ENCODE measurements around the gene TMPRSS7.
"Not testable (repeated sequence)": the region's sequence is repeated elsewhere in the genome, so short reads cannot be mapped to it uniquely, and the experiment has no call there.

TMPRSS7 gene

GRCh38 chr3:112012205-112012992, 22.1 kb upstream of the TMPRSS7 start:
- DNase-seq (ENCODE audit: low spot score): no peak

DNA sequence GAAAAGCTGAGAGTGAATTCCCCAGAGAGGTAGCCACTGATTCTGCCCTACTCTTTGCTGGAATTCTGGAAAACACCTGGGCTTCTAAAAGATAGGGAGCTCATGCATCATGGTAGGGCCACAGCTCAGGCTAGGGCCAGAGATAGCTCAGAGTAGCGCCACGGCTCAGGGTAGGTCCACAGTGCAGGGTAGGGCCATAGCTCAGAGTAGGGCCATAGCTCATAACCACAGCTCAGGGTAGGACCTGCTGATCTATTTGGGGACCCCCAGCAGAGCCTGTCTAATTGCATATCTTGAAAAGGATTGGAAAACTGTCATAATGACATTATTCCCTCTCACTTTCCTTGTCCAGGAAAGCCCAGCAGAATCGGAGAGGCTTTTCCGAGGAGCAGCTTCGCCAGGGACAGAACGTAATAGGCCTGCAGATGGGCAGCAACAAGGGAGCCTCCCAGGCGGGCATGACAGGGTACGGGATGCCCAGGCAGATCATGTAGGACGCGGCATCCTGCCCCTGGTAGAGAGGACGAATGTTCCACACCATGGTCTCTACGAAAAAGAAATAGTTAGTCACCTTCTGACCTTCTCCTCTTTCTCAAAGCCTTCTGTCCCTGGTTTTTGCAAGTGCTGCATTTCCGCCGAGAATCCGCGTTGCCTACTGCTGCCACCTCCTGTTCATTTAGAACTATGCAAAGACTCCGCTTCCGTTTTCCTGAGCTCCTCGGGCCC, 21.3 kb upstream of the TMPRSS7 start:
- no peak for DNase-seq (ENCODE audit: low spot score)

DNA sequence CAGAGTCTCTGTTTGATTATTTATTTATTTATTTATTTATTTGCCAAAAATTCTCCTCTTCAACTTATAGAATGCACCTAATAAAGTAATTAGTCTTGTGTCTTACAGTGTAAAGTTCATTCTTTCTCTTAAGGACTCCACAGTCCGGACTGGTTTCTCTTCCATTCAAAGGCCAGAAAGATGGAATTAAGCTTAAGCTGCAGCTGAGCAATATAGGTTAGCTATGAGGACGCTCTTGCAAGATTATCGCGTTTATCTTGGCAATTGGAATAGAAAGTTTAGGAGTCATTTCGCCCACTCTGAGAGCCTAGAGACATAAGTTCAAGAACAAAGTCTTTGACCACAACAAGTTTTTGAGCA, 20.8 kb upstream of the TMPRSS7 start:
- no peak for DNase-seq (ENCODE audit: low spot score)

GRCh38 chr3:112017091-112017490, 17.4 kb upstream of the TMPRSS7 start:
- DNase-seq (ENCODE audit: low spot score): no peak

DNA sequence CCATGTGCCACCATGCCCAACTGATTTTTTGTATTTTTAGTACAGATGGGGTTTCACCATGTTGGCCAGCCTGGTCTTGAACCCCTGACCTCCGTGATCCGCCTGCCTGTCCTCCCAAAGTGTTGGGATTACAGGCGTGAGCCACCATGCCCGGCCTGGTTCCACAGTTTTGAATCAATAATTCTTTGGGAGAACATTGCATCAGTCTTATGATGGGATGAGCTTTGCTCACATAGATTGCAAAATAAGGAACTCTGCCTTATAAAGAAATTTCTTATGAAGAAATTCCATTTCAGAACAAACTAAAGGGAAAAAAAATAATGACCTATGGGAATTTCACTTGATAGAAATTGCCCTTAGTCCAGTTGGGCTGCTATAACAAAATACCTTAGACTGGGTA, 15.8 kb upstream of the TMPRSS7 start:
- DNase-seq (ENCODE audit: low spot score): no peak

GRCh38 chr3:112019716-112020115, 14.8 kb upstream of the TMPRSS7 start:
- DNase-seq (ENCODE audit: low spot score): no peak

DNA sequence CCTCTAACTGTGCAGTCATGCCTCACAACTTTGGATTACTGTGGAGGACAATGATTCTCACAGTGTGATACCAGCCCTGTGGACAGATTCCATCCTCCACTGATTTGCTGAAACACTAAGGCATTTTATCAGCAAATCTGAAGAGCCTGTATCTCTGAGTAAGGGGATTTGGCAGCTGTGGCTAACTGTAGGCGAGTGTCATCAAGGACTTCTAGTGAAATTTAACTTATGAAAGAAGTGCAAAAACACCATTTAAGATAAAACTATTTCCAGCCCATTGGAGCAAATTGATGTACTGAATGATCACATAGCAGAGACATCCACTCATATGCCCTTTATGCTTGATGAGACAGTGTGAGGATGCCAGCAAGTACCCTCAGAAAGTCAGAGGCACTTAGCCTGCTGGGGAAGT, 13.9 kb upstream of the TMPRSS7 start:
- no peak for DNase-seq (ENCODE audit: low spot score)

DNA sequence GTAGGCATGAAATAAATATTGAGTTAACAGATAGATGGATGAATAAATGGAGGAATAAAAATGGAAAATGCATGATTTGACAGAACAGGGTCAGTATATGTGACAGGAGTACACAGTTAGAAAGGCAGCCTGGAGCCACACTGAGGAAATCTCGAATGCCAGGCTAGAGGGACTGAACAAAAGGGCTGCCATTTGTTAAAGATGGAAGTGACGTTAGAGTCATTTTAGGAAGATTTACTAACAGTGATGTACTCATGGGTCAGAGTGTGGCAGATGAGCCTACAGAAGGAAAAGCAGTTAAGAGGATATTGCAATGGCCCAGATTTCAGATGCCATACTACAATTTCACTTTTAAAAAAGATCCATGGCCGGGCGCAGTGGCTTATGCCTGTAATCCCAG, 7.4 kb upstream of the TMPRSS7 start:
- DNase-seq (ENCODE audit: low spot score): no peak

- no peak for DNase-seq (ENCODE audit: low spot score)
Observed at GRCh38 chr3:112027826-112028225, 6.7 kb upstream of the TMPRSS7 start.

DNA sequence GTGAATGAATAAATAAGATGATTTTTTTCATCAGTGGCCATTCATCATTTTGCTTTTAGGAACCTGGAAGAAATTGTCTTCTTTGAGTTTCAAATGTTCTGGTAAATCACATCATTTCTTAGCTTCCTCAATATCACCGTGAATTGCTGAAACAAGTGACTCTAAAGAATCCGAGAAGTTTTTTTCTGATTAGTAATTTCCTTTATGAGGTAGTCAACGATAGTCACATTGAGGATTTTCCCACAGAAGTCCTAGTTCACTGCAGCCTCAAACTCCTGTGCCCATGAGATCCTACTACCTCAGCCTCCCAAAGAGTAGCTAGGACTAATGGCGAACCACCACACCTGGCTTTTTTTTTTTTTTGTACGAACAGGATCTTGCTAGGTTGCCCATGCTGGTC, 3.6 kb upstream of the TMPRSS7 start:
- DNase-seq (ENCODE audit: low spot score): no peak

GRCh38 chr3:112032098-112032731, 2.3 kb upstream of the TMPRSS7 start:
- no peak for DNase-seq (ENCODE audit: low spot score)

- no peak for DNase-seq (ENCODE audit: low spot score)
Observed at GRCh38 chr3:112035241-112035640, 705 bp downstream of the TMPRSS7 start.

- DNase-seq (ENCODE audit: low spot score): not testable (repeated sequence)
Observed at GRCh38 chr3:112037194-112037593, 2.7 kb downstream of the TMPRSS7 start.

DNA sequence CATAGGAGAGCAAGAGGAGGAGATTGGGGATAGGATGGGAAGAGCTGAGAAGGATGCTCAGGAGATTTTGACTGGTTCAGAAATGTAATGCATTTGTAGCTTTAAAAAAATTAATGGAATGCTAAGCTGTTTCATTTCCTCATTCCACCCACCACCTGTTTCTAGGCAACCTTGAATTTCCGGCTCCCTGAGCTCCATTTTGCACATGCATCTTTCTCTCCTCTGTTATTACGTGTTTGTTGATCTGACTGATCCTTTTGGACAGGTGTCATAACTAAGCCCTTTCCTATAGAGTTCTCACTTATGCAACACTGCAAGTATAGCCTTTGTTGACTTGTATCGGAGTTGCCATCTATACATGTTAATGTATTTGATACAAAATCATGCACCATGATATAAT, 4.3 kb downstream of the TMPRSS7 start:
- DNase-seq (ENCODE audit: low spot score): peak; percentile 51

- DNase-seq (ENCODE audit: low spot score): no peak
Observed at GRCh38 chr3:112041321-112041720, 6.8 kb downstream of the TMPRSS7 start.

GRCh38 chr3:112042842-112043280, 8.3 kb downstream of the TMPRSS7 start:
- DNase-seq (ENCODE audit: low spot score): no peak

GRCh38 chr3:112043621-112044201, 9.2 kb downstream of the TMPRSS7 start:
- DNase-seq (ENCODE audit: low spot score): peak; percentile 87

DNA sequence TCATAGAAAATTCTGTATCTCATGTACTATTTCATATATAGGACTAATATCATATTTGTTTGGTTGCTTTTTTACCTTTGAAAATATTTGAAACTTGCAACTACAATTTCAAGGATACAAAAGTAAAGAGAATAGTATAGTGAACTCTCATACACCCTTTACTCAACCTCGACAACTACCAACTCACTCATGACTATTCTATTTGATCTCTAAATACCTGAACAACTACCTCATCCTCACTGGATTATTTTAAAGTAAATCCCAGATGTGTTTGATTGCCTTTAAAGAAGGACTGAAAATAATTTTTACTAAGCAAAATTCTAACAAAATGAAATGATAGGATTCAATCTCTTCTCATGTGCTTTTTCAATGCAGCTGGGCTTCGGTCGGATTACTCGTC, 12.1 kb downstream of the TMPRSS7 start:
- no peak for DNase-seq (ENCODE audit: low spot score)

- DNase-seq (ENCODE audit: low spot score): no peak
Observed at GRCh38 chr3:112047264-112047663, 12.7 kb downstream of the TMPRSS7 start.

- DNase-seq (ENCODE audit: low spot score): no peak
Observed at GRCh38 chr3:112048911-112049310, 14.4 kb downstream of the TMPRSS7 start.

DNA sequence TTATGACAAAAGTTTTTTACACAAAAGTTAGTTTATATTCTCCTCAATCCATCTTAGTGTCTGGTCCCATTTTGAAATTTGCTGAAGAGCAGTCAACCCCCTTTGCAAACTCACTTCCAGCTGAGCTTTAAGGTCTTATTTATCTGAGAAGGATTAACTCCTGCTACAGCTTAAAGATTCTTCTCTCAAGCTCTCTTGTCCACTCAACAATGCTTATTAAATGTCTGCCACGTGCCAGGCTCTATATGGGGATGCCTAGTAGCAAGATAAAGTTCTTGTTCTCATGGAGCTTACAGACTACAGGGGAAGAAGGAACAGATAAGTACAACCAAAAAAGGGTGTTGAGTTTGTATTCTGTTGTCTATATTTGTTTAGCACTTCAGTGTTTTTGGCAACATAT, 18.7 kb downstream of the TMPRSS7 start:
- DNase-seq (ENCODE audit: low spot score): no peak

DNA sequence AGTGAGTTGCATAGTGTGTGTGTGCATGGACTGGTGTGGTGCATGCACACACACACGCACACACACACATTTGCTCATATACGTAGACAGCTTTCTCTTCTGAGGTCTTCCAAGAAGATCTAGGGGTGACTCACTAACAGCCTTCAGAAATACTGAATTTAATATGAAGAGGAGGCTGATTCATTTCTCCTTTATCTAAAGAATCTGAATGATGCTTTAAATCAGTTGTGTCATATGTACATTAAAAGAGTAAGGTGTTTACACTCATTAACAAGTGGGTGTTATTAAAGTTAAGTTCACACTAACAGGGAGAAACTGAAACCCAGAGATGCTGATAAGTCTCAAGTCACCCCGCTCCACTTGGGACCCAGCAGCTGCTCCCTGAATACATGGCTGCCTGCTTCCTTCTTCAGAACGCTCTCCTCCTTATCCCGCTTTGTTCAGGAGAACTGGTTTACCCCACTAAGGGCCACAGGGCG, 22.0 kb downstream of the TMPRSS7 start:
- no peak for DNase-seq (ENCODE audit: low spot score)

DNA sequence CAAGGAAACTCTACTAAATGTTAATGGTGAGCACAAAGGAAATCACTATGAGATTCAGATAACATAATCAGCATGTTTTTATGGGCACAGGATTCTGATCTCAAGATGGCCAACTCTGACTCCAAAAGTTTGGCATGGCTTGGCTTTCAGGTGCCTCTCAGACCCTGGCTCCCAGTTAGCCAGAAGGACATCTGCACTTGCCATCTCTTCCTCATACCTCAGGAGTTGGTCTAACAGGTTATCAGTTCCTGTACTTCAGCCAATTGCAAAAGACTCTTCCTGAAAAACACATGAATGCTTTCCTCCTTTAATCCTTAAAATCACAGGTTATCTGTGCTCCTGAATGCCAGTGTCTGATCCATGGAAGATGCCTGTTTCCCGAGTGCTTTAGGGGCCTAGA, 25.0 kb downstream of the TMPRSS7 start:
- no peak for DNase-seq (ENCODE audit: low spot score)

All from NAMALWA (cell line).